ENCODE results near the gene EFL1. TPM values are rescaled to one million over a fixed set of nuclear protein-coding genes. Genes with fewer than 3 reads are reported as not detected.

The EFL1 gene
- total and polyA plus RNA-seq, 2 experiments from 2014 or later: 15.4 to 46.4 TPM

DNA sequence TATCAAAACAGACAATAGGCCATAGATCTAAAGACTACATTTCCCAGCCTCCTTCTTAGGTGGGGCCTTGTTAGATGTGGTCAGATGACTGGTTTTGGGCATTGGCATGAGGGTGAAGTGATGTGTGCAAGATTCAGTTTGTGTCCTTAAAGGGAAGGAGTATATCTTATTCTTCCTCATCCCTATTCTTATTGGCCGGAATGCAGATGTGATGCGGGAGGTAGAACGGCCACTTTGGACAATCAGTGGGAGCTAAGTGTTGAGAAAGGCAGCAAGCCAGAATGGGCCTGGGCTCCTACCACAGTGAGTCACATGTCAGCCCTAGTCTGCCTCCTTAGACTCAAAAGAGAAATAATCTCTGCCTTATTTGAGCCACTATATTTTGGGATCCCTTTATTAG is 126.9 kb downstream of the EFL1 start:
- H3K36me3 ChIP-seq (ENCODE audit: insufficient read depth): peaks cover 15% of the 10 kb centered on the region
- TF ChIP-seq CTCF (conservative IDR thresholded peaks at IDR 0.05; ENCODE audit: low read depth in 2 of 2) (no peak), ZNF462 (CRISPR knock-in tag; IDR thresholded peaks at IDR 0.05) (no peak), EZH2 (IDR thresholded peaks at IDR 0.05; ENCODE audit: low read depth, unreplicated experiment) (no peak), NANOG (IDR thresholded peaks at IDR 0.05; ENCODE audit: borderline replicate concordance) (no peak), POLR2AphosphoS5 (IDR thresholded peaks at IDR 0.05; ENCODE audit: low read depth) (no peak)
- TF ChIP-seq, protein P1, sequence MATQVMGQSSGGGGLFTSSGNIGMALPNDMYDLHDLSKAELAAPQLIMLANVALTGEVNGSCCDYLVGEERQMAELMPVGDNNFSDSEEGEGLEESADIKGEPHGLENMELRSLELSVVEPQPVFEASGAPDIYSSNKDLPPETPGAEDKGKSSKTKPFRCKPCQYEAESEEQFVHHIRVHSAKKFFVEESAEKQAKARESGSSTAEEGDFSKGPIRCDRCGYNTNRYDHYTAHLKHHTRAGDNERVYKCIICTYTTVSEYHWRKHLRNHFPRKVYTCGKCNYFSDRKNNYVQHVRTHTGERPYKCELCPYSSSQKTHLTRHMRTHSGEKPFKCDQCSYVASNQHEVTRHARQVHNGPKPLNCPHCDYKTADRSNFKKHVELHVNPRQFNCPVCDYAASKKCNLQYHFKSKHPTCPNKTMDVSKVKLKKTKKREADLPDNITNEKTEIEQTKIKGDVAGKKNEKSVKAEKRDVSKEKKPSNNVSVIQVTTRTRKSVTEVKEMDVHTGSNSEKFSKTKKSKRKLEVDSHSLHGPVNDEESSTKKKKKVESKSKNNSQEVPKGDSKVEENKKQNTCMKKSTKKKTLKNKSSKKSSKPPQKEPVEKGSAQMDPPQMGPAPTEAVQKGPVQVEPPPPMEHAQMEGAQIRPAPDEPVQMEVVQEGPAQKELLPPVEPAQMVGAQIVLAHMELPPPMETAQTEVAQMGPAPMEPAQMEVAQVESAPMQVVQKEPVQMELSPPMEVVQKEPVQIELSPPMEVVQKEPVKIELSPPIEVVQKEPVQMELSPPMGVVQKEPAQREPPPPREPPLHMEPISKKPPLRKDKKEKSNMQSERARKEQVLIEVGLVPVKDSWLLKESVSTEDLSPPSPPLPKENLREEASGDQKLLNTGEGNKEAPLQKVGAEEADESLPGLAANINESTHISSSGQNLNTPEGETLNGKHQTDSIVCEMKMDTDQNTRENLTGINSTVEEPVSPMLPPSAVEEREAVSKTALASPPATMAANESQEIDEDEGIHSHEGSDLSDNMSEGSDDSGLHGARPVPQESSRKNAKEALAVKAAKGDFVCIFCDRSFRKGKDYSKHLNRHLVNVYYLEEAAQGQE (IDR thresholded peaks at IDR 0.05; ENCODE audit: unreplicated experiment): no peak
- H3K27ac ChIP-seq (ENCODE audit: low read depth): no peak overlapping the region
- no peak overlapping the region for H3K4me3 ChIP-seq
- H3K9me2 ChIP-seq (ENCODE audit: insufficient read depth): no peaks in the 10 kb centered on the region
- Mint-ChIP-seq H3K4me3 (no peak overlapping the region), H3K4me1 (peaks cover 4% of the 10 kb centered on the region; the same call in 2 of the 3 replicates), H3K36me3 (ENCODE audit: low read depth) (peaks cover 7% of the 10 kb centered on the region; the same call in 2 of the 3 replicates), H3K27ac (no peak overlapping the region), H3K9me3 (no peaks in the 10 kb centered on the region), H3K27me3 (ENCODE audit: insufficient read depth, low read depth, poor library complexity) (no peaks in the 10 kb centered on the region)
- no peak overlapping the region for H3K4me2 ChIP-seq
- no peak for ATAC-seq
- DNase-seq (ENCODE audit: low spot score): no peak
- no peak overlapping the region for H2AFZ ChIP-seq
- no peaks in the 10 kb centered on the region for H3K4me1 ChIP-seq (ENCODE audit: insufficient read depth)
- no peaks in the 10 kb centered on the region for H3K27me3 ChIP-seq (ENCODE audit: insufficient read depth)
- H3F3A ChIP-seq (replicated peaks; ENCODE audit: low read depth): no peaks in the 10 kb centered on the region; the same call in 1 of the 2 replicates
- no peaks in the 10 kb centered on the region; the same call in 1 of the 2 replicates for H4K20me1 ChIP-seq (replicated peaks; ENCODE audit: insufficient read depth)
- H3K79me2 ChIP-seq (replicated peaks; ENCODE audit: insufficient read depth): no peaks in the 10 kb centered on the region

Data from GM23338 (cell line).